HG03039 (cell line): ENCODE measurements around the gene GZMM.

ENCODE experiments used
- ATAC-seq: cut with Tn5 transposase; IDR thresholded peaks from one replicate; pipeline ENCODE4 v1.9.1; 2021; ENCODE audit warnings: mild to moderate bottlenecking, moderate library complexity; ENCODE audit not compliant: unreplicated experiment

Gene GZMM

DNA sequence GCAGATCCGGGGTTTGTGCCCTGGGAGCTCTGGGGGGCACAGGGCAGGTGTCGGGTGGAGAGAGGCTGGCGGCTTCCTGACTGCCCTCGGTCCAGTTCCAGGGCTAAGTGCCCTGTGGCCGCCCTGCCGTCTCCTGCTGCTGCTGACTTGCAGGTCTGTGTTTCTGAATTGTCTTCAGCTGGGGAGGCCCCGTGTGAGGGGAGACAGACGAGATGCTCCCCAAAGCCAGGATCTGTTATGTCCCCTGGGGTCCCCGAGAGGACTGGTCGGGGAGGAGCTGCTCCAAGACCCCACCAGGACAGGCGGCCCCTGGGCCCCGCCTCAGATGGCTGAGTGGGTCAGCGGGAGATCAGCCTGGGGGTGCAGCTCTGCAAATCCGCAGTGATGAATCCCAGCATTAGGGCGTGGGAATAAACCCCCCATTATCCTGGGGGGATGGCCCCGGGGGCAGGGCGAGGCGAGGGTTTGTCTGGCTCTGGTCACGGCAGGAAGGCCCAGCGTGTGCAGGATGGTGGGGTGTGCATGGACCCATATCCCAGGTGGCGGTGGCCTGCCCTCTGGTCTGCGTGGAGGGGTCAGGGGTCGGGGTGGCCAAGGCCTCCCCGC lies 50.5 kb downstream of the GZMM start:
- no peak for ATAC-seq

DNA sequence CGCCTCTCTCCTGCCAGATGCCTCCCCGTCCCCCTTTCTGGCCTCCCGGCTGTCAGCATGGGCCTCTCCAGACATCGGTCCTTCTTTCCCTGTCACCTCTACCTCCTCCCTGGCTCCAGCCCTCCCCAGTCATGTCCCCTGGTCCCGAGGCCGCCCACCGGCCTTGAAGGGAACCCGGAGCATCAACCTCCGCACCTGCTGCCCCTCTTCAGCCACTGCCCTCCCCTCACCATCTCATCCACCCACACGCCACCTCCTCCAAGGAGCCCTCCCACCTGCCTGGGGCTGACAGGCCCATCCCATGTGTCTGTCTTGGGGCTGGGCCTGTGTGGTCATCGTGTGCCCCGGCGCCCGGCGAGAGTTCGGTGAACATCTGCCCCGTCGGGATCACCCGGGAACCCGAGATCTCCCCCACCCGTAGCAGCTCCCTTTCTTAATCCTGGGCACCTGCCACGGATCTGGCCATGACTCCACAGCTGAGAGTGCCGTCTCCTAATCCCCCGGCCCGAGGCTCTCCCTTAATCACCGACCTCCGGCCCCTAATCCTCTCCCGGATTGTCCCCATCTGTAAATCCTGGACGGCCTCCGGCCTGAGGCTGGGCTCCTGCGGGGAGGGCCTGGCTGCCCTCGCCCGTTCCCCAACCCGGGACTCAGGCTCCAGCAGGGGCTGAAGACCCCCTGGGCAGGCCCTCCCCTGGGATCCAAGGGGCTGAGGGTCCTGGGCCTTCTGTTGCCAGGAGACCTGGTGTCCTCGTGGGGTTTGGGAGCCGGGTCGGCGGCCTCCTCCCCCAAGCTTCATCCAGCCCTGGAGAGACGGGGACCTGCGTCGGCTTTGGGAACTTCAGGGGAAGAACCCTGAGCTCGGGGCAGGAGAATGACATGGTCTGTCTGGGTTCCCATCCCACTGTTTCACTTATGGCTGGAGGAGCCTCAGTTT lies 51.7 kb downstream of the GZMM start:
- ATAC-seq, result no peak

DNA sequence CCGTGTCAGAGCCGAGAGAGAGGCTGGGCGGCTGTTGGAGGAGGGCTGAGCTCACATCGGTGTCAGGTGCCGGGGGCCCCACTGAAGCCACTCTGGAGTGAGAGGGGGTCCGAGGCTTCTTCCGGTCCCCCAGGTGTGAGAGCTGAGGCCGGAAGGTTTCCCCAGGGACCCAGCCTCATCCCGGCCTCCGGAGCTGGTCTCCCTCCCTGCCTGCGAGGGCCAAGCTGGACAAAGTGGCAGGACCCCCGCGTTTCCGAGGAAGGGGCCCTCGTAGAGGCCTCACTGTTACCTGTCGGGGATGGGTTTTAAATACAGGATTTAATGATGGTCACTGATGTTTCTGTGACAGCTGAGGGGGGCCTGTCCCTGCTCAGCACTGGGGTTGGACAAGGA lies 52.4 kb downstream of the GZMM start:
- no peak for ATAC-seq

DNA sequence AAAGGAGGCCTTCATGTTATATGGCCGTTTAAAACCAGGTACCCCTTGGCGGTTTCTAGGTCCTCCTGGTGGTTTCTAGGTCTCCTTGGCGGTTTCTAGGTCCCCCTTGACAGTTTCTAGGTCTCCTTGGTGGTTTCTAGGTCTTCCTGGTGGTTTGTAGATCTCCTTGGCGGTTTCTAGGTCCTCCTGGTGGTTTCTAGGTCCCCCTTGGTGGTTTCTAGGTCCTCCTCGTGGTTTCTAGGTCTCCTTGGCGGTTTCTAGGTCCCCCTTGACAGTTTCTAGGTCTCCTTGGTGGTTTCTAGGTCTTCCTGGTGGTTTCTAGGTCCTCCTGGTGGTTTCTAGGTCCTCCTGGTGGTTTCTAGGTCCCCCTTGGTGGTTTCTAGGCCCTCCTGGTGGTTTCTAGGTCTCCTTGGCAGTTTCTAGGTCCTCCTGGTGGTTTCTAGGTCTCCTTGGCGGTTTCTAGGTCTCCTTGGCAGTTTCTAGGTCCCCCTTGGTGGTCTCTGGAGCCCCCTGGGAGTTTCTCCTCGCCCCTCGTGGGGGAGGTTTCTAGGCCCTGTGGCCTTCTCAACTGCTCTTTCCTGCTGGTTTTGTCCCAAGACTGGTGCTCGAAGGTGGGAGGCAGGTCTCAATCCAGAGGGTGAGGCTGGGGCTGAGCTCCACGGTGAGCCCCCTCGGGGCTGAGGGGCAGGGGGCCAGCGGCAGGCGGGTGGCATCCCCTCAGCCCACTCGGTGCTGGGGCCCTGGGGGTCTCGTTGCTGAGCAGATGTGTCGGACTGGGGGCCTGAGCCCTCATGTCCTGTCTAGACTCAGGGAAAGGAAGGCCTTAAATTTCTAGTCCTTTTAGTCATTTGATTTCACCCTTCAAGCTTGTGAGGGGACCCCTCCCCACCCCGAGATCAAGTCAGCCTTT lies 53.8 kb downstream of the GZMM start:
- no peak for ATAC-seq
